Activated CD4-positive, alpha-beta T cell treated with anti-CD3 and anti-CD28 coated beads, Interleukin-10, Interleukin-2, amounts not matched to agents 100 ng/mL and 50 ng/mL, durations not matched to agents 16 hours and 8 hours (primary cell): Measurements from ENCODE around the gene TNKS1BP1.
A peak's percentile ranks its signal among the peaks of the same experiment; 100 is the strongest.

Source experiments
- DNase-seq: peaks from one replicate; pipeline ENCODE4 v3.0.0-alpha.2; 2020

The TNKS1BP1 gene

DNA sequence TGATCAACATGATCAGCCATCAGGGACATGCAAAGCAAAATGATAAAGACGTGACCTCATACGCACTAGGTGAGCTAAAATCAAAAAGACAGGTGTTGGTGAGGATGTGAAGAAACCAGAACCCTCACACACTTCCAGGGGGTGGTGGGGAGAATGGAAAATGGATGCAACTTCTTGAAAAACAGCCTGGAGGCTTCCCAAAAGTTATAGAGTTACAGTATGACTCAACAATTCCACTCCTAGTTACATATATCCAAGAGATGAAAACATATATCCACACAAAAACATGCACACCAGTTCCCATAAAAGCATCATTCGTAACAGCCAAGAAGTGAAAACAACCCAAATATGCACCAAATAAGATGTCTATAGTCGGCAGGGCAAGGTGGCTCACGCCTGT is 45.6 kb downstream of the TNKS1BP1 start:
- DNase-seq = no peak

DNA sequence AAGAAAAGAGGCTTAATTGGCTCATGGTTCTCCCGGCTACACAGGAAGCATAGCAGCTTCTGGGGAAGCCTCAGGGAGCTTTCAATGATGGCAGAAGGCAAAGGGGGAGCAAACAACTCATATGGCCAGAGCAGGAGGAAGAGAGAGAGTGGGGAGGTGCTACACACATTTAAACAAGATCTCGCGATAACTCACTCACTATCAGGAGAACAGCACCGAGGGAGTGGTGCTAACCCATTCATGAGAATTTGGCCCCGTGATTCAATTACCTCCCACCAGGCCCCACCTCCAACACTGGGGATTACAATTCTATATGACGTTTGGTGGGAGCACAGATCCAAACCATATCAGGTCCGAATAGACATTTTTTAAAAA is 46.0 kb downstream of the TNKS1BP1 start:
- DNase-seq = no peak

DNA sequence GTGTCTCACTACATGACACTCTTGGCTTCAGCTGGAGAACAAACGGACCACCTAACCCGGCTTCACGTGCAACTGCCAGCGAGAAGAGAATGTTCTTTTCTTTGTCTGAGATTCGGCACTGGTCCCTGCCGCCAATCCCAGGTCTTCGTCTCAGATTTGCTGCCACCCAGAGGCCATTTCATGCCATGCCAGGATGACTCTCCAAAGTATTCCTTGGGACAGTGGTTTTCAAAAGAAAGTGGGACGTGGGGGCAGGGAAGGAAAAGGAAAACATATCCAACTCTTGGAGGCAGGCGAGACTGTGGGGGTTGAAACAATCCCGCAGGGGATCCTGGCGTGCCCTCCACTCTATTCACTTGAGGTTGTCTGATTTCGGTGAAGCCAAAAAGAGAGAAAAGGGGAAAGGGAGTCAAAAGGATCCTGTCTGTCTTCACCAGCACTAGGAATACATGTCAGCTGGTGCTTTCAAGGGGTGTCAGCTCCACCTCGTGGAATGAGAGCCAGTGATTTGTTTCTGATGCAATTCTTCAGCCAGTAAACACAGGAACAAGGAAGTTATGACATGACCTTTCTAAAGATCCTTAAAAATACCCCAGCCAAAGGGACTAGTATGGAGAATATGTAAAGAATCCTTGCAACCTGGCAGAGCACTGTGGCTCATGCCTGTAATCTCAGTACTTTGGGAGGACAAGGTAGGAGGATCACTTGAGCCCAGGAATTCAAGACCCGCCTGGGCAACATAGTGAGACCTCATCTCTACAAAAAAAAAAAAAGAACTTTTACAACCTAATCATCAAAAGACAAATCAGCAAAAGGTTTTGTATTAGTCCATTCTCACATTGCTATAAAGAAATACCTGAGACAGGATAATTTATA is 46.7 kb downstream of the TNKS1BP1 start:
- peak; percentile 45 for DNase-seq

GRCh38 chr11:57276971-57277675 is 47.6 kb downstream of the TNKS1BP1 start:
- no peak for DNase-seq

DNA sequence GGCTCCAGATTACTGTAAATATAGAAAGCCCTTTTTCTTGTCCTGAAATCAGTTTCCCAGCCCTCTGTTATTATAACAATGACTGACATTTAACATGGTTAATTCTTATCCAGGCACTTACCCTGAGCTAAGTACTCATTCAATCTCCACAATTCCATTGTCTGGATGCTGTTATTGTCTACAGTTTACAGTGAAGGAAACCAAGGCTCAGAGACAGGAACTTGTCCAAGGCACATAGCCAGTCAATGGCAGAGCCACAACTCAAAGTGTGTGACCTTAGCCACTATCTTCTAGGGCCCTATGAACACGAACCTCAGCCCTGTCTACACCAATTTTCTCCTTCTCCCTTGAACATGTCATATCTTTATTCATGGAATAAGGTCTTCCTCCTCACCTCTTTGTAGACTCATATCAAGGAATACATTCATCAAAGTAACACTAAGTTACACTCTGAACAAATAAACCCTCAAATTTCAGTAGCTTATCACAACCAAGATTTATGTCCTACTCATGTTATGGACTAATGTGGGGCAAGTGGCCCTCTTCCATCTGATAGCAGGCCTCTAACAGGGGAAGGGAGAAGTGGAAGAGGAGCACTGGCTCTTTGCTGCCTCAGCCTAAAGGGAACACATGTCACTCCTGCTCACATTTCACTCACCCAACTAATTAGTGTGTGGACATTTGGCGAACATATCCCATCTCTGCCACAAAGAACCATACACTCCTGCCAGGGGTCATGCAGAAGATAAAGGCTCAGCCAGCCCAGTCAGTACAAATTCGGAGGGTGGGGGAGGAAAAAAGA is 48.4 kb downstream of the TNKS1BP1 start:
- DNase-seq = no peak

DNA sequence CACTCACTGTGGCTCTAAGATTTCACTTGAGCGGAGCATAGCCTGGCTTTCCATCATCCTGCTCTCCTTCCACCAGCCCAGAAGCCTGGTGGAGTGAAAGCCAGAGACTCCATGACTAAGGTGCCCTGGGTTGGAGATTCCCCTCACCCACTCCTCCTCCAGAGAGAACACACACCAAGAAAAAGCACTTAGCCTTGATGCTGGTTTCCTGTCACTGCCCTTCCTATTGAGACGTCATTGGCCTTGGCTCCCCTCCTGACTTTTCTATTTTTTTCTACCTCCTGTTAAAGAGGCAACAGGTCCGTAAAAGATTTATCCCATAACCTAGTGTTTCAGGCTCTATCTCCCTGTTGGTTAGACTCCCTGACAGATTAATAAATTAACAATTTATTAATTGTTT is 49.2 kb downstream of the TNKS1BP1 start:
- DNase-seq = no peak

DNA sequence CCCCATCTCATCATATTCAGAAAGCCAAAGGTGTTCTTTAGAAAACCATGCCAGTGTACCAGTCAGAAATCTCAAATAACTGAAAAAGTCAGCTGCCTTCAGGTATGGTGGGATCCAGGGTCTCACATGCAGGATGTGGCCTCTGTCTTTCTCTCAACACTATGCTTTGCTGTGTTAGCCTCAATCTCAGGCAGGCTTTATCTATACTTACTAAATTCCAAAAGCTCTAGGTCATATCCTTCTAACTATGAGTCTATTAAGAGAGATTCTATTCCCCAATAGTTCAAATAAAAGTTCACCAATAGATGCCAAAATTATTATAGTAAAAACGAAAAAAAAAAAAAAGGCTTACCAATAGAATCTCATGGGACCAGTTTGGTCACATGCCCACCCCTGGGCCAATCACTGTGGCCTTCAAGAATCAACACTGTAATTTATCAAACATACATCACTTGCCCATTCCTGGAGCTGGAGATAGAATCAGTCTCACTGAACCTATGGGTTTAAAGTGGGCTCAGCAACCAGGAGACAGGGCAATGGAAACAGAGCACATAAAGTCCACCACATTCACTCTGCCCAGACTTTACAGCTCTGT is 49.8 kb downstream of the TNKS1BP1 start:
- DNase-seq = no peak

- no peak for DNase-seq
Observed at GRCh38 chr11:57273448-57274058, 51.2 kb downstream of the TNKS1BP1 start.

DNA sequence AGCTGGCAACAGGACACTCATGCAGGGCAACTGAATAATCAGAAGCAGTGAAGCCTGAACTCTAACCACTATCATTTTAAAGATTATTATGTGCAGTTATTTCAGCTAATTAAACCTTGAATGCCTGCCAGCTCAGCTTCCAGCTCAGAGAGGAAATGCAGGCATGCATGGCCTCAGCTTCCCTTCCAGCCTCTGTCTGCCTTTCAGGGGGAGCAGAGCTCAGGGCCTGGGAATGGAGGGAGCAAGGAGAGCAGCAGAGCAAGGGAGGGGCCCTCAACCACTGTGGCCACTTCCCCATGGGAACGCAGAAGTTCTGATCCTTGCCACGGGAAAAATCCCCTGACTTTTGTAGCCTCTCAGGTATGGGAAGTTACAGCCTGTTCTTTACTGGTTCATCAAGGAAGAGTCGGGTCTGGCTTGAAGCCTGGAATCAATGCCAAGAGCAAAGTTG is 55.2 kb downstream of the TNKS1BP1 start:
- no peak for DNase-seq

- no peak for DNase-seq
Observed at GRCh38 chr11:57266157-57266556, 58.6 kb downstream of the TNKS1BP1 start.

DNA sequence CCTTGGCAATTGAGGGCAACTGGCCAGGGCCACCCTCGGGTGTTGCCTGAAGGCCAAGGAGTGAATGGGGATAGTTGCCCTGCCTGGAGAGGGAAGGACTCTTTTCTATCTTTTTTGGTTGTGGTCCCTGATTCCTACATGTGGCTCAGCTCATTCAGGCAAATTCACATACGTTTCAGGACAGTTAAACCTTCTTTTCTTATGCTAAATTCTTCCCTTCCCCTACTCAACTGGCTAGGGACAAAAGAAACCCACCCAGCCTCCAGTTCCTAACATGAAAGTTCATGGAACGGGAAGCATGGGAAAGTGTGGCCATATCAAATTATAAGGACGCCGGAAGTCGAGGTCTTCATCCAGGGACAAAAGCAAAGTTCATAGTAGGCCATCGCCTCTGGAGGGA is 61.4 kb downstream of the TNKS1BP1 start:
- DNase-seq = no peak

- DNase-seq = no peak
Observed at GRCh38 chr11:57262157-57262556, 62.6 kb downstream of the TNKS1BP1 start.

- DNase-seq = no peak
Observed at GRCh38 chr11:57260937-57261783, 63.6 kb downstream of the TNKS1BP1 start.

GRCh38 chr11:57256119-57256518 is 68.6 kb downstream of the TNKS1BP1 start:
- DNase-seq = no peak

DNA sequence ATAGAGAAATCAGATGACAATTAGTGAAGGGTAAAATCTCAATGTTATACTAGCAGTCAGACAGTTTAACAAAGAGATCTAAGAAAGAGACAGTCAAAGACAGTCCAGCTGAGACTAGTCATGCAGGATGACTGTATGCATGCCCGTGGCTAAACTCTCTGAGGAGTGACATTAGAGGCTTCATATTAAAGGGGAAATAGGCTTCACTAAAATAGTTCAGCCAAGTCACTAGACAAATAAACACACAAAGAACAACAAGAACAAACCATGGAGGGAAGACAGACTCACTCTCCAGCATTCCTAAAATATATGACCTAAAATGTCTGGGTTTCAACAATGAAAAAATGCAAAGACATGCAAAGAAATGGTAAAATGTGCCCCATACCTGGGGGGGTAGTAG is 69.1 kb downstream of the TNKS1BP1 start:
- DNase-seq = no peak

DNA sequence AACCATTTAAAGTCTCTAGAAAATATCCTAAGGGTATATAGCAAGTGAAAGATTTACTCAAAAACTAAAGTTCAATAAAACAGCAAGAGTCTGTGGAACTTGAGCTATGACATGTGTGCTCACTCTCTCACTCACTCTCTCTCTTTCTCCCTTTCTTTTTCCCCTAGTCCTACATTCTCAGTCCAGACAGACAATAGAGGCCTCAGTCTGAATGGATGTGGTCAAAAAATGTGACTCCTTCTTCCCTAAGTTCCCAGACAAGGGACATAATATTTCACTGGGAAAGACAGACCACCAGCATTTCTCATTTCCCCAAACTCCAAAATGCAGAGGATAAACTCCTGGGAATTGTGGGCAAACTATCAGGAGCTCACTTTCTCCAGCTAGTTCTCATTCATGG is 70.1 kb downstream of the TNKS1BP1 start:
- DNase-seq = no peak

- DNase-seq = no peak
Observed at GRCh38 chr11:57251491-57252104, 73.2 kb downstream of the TNKS1BP1 start.

- no peak for DNase-seq
Observed at GRCh38 chr11:57251037-57251436, 73.7 kb downstream of the TNKS1BP1 start.
